GM12878 (cell line): Measurements from ENCODE around the gene LTBP2. TPM values are rescaled to one million over a fixed set of nuclear protein-coding genes. Genes with fewer than 3 reads are reported as not detected.

ENCODE experiments used
- ATAC-seq: fragments of 200-7000 bp; cut with Tn5 transposase; 3 replicates; pipeline ENCODE4 v1.9.1; 2020; ENCODE audit warnings: mild to moderate bottlenecking, moderate library complexity
- BruUV-seq: library from RNA; stranded (reverse); fragments of 400-500 nt; replicated peaks from 2 replicates; lab custom pipeline; 2021; lab: Mats Ljungman, UMichigan
- CTCF ChIA-PET: fragments of 300-600 bp; sonication (Branson Sonifier 250); formaldehyde crosslinking; extraction: SDS; loops from one replicate; lab custom pipeline; 2021; ENCODE audit warnings: inconsistent platforms; lab: Yijun Ruan, JAX
- POLR2A ChIA-PET: fragments of 350-600 bp; formaldehyde crosslinking; extraction: SDS; loops from one replicate; lab custom pipeline; 2021; ENCODE audit warnings: inconsistent platforms; lab: Charles Lee
- RAD21 ChIA-PET: fragments of 300-600 bp; sonication (Branson Sonifier 250); formaldehyde crosslinking; loops from one replicate; lab custom pipeline; 2023; ENCODE audit warnings: antibody characterized with exemption; ENCODE audit not compliant: unreplicated experiment; lab: Charles Lee
- SMC1A ChIA-PET: fragments of 300-600 bp; sonication (Branson Sonifier 250); formaldehyde crosslinking; loops from one replicate; lab custom pipeline; 2023; ENCODE audit not compliant: unreplicated experiment, uncharacterized antibody; lab: Charles Lee
- DNase-seq: peaks from one replicate; pipeline ENCODE4 v3.0.0-alpha.2; 2011; ENCODE audit warnings: low read depth, low spot score
- FAIRE-seq: peaks from 3 replicates; lab custom pipeline; 2011; peaks lifted over from hg19 to GRCh38; lab: Jason Lieb, UNC
- H2AFZ ChIP-seq: 2 replicates; pipeline ENCODE4 v1.6.0; 2011; ENCODE audit warnings: low read depth, low read length, control low read depth; ENCODE audit not compliant: control insufficient read depth
- H3K27ac ChIP-seq: 2 replicates; pipeline ENCODE4 v1.5.1; 2011; ENCODE audit warnings: control low read depth; ENCODE audit not compliant: control insufficient read depth, insufficient read depth
- H3K27me3 ChIP-seq, 2 experiments: replicated peaks in 1 of 2; 2 replicates each; pipeline versions ENCODE4 v1.6.0 to v1.6.1; 2011; ENCODE audit warnings: low read length in 1 of 2; ENCODE audit not compliant: control insufficient read depth in 2 of 2, insufficient read depth in 2 of 2
- H3K36me3 ChIP-seq, 2 experiments: 2 replicates each; pipeline ENCODE4 v1.5.1; 2011; ENCODE audit warnings: low read length in 1 of 2; ENCODE audit not compliant: control insufficient read depth in 2 of 2, insufficient read depth in 2 of 2
- H3K4me1 ChIP-seq: 2 replicates; pipeline ENCODE4 v1.6.1; 2011; ENCODE audit warnings: mild to moderate bottlenecking, low read length, moderate library complexity, mixed read lengths; ENCODE audit not compliant: control insufficient read depth, insufficient read depth
- H3K4me2 ChIP-seq: 2 replicates; pipeline ENCODE4 v1.6.0; 2011; ENCODE audit warnings: control low read depth; ENCODE audit not compliant: control insufficient read depth, insufficient read depth
- H3K4me3 ChIP-seq: fragments of 200-600 bp; sonication (generic); 2 replicates; pipeline ENCODE4 v1.5.1; 2016
- H3K79me2 ChIP-seq: 2 replicates; pipeline ENCODE4 v1.6.0; 2011; ENCODE audit warnings: low read length; ENCODE audit not compliant: control insufficient read depth, insufficient read depth
- H3K9ac ChIP-seq: 2 replicates; pipeline ENCODE4 v1.8.0; 2011; ENCODE audit warnings: low read length, control low read depth, mixed read lengths; ENCODE audit not compliant: control insufficient read depth, insufficient read depth
- H3K9me3 ChIP-seq: replicated peaks from 3 replicates; pipeline ENCODE4 v1.5.1; 2011; ENCODE audit warnings: mild to moderate bottlenecking, low read length; ENCODE audit not compliant: control insufficient read depth, insufficient read depth
- H4K20me1 ChIP-seq: 2 replicates; pipeline ENCODE4 v1.6.0; 2011; ENCODE audit not compliant: control insufficient read depth, insufficient read depth
- BMI1 ChIP-seq: fragments of 450-650 bp; IDR thresholded peaks from 2 replicates; pipeline ENCODE4 v1.6.1; 2016; ENCODE audit warnings: mild to moderate bottlenecking, moderate library complexity, borderline replicate concordance
- CBX3 ChIP-seq: fragments of 200-600 bp; sonication (generic); IDR thresholded peaks from 2 replicates; pipeline ENCODE4 v1.6.1; 2016; ENCODE audit warnings: low read depth, borderline replicate concordance
- KDM1A ChIP-seq: fragments of 200-600 bp; sonication (generic); IDR thresholded peaks from 2 replicates; pipeline ENCODE4 v1.6.1; 2016; ENCODE audit warnings: borderline replicate concordance
- MXI1 ChIP-seq: fragments of 150-350 bp; IDR thresholded peaks from 2 replicates; pipeline ENCODE4 v1.6.1; 2011; ENCODE audit warnings: low read depth, mild to moderate bottlenecking, inconsistent platforms, low read length, improper control_type of control experiment
- POLR2A ChIP-seq: IDR thresholded peaks from 2 replicates; pipeline ENCODE4 v1.6.1; 2011; ENCODE audit warnings: low read depth, mild to moderate bottlenecking, low read length
- RBBP5 ChIP-seq: fragments of 200-600 bp; sonication (generic); conservative IDR thresholded peaks from 2 replicates; pipeline ENCODE4 v1.6.1; 2016
- SIX5 ChIP-seq: IDR thresholded peaks from 2 replicates; pipeline ENCODE4 v1.6.1; 2011; ENCODE audit warnings: mild to moderate bottlenecking, low read depth, low read length, moderate library complexity; ENCODE audit not compliant: severe bottlenecking
- SMAD5 ChIP-seq: IDR thresholded peaks from 2 replicates; pipeline ENCODE4 v1.6.1; 2016; ENCODE audit warnings: antibody characterized with exemption, low read depth
- STAT1 ChIP-seq: fragments of 450-650 bp; conservative IDR thresholded peaks from 2 replicates; pipeline ENCODE4 v1.6.1; 2014; ENCODE audit warnings: antibody characterized with exemption, mild to moderate bottlenecking
- TCF3 ChIP-seq: IDR thresholded peaks from 2 replicates; pipeline ENCODE4 v1.6.1; 2012; ENCODE audit warnings: low read depth, mild to moderate bottlenecking, low read length, borderline replicate concordance; ENCODE audit not compliant: insufficient read depth
- WGBS: methylation state at CpG from one replicate; pipeline ENCODE4 v1.1.6; 2016; ENCODE audit warnings: low lambda C conversion rate; ENCODE audit not compliant: insufficient replicate concordance, insufficient coverage; ENCODE audit errors: missing lambda C conversion rate; 5-methylcytosine and 5-hydroxymethylcytosine counted together
- in situ Hi-C: fragments of 300-500 bp; cut with MboI; formaldehyde crosslinking; loops from 9 replicates; pipeline ENCODE4 v1.14.3; 2018; ENCODE audit warnings: mixed read lengths
- intact Hi-C: fragments of 100-400 bp; cut with micrococcal nuclease; formaldehyde crosslinking; loops from one replicate; pipeline ENCODE4 v1.14.2; 2022; ENCODE audit not compliant: unreplicated experiment
- polyA plus RNA-seq, 11 experiments: library from polyadenylated mRNA; depleted of rRNA in 4 of 11; unstranded in 6 of 11; stranded (reverse) in 5 of 11; fragments of >200 nt; fragmentation: Nextera tagmentation in 4 of 11; fragmentation: Illumina TruSeq in 1 of 11; extraction: Ambion mirVana in 4 of 11; extraction: Trizol in 1 of 11; gene quantifications; 1 replicate in 1 of 11; 2 replicates in 10 of 11; pipeline versions ENCODE4 v1.2.1 to v1.2.3, GENCODE V29; 2011 to 2016; ENCODE audit warnings: inconsistent platforms in 2 of 11, missing spikeins in 2 of 11, low read depth in 1 of 11
- total RNA-seq, 4 experiments: library from RNA; depleted of rRNA in 3 of 4; stranded (reverse); fragments of >200 nt in 3 of 4; fragmentation: Illumina TruSeq in 1 of 4; extraction: Trizol in 1 of 4; gene quantifications; 2 replicates each; pipeline versions ENCODE4 v1.2.1 to v1.2.3, GENCODE V29; 2013 to 2021
- TF ChIP-seq, protein P1 (sequence below): IDR thresholded peaks from 2 replicates; pipeline ENCODE4 v1.6.1; 2012; ENCODE audit warnings: mild to moderate bottlenecking, low read depth, low read length
- TF ChIP-seq, protein P2 (sequence below): IDR thresholded peaks from 2 replicates; pipeline ENCODE4 v1.6.1; 2012; ENCODE audit warnings: improper control_type of control experiment, low read depth, low read length; ENCODE audit not compliant: insufficient replicate concordance
- TF ChIP-seq, protein P3 (sequence below): fragments of 450-650 bp; conservative IDR thresholded peaks from 2 replicates; pipeline ENCODE4 v1.6.1; 2017; ENCODE audit warnings: mild to moderate bottlenecking, moderate library complexity

The LTBP2 gene
- total and polyA plus RNA-seq, 10 of the 15 experiments (the other 5 are each of a cell fraction or from before 2014, with no cell fraction given): 0.03 to 0.23 (median 0.06) TPM; not detected in 1

DNA sequence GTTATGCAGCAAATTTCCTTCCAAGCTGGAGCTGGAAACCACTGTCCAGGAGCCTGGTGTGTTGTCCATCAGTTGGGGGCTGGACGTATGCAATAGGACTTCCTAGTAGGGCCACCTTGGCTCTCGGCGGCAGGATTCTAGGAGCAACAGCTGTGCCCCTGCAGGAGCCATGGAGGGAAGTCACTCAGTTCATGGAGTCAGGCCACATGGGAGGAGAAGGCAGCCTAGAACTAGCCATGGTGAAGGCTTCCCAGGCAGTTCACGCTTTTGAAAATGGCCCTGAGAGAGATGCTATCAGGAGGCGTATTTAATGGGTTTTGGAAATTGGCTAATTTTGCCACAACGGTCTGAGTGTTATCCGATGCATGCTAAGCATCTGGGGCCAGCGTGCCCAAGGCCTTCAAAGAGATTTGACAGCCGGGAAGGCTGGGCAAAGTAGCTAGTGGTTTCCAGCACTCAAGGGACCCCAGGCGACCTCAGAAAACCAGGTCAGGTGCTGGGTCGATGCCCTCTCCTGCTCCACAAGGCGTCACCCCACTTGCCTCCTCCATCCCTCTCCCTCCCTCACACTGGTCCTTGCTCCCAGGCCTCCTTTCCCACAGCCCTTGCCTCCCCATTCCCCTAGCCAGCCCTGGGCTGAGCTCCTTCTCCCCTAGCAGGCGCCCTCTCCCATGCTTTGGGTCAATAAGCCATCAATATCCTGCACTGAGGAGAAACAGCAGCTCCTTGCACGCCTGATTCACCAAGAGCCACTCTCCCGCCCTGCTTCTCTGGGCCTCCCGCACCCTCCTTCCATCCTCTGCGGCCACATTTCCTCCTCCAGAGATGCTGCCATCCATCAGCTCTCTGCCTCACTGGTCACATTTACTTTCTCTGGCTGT is 155.1 kb downstream of the LTBP2 start:
- CTCF ChIA-PET: interaction anchor here (1.5 kb wide), 1 partner anchor 13 kb away, joined by 4 read pairs; no protein-coding TSS in a partner anchor
- DNase-seq: no peak
- TF ChIP-seq MXI1 (no peak), KDM1A (no peak), POLR2A (no peak), TCF3 (no peak), CBX3 (no peak), STAT1 (no peak), SIX5 (no peak), RBBP5 (no peak), SMAD5 (no peak), BMI1 (no peak)
- TF ChIP-seq, protein P1, sequence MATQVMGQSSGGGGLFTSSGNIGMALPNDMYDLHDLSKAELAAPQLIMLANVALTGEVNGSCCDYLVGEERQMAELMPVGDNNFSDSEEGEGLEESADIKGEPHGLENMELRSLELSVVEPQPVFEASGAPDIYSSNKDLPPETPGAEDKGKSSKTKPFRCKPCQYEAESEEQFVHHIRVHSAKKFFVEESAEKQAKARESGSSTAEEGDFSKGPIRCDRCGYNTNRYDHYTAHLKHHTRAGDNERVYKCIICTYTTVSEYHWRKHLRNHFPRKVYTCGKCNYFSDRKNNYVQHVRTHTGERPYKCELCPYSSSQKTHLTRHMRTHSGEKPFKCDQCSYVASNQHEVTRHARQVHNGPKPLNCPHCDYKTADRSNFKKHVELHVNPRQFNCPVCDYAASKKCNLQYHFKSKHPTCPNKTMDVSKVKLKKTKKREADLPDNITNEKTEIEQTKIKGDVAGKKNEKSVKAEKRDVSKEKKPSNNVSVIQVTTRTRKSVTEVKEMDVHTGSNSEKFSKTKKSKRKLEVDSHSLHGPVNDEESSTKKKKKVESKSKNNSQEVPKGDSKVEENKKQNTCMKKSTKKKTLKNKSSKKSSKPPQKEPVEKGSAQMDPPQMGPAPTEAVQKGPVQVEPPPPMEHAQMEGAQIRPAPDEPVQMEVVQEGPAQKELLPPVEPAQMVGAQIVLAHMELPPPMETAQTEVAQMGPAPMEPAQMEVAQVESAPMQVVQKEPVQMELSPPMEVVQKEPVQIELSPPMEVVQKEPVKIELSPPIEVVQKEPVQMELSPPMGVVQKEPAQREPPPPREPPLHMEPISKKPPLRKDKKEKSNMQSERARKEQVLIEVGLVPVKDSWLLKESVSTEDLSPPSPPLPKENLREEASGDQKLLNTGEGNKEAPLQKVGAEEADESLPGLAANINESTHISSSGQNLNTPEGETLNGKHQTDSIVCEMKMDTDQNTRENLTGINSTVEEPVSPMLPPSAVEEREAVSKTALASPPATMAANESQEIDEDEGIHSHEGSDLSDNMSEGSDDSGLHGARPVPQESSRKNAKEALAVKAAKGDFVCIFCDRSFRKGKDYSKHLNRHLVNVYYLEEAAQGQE: no peak
- TF ChIP-seq, protein P2, sequence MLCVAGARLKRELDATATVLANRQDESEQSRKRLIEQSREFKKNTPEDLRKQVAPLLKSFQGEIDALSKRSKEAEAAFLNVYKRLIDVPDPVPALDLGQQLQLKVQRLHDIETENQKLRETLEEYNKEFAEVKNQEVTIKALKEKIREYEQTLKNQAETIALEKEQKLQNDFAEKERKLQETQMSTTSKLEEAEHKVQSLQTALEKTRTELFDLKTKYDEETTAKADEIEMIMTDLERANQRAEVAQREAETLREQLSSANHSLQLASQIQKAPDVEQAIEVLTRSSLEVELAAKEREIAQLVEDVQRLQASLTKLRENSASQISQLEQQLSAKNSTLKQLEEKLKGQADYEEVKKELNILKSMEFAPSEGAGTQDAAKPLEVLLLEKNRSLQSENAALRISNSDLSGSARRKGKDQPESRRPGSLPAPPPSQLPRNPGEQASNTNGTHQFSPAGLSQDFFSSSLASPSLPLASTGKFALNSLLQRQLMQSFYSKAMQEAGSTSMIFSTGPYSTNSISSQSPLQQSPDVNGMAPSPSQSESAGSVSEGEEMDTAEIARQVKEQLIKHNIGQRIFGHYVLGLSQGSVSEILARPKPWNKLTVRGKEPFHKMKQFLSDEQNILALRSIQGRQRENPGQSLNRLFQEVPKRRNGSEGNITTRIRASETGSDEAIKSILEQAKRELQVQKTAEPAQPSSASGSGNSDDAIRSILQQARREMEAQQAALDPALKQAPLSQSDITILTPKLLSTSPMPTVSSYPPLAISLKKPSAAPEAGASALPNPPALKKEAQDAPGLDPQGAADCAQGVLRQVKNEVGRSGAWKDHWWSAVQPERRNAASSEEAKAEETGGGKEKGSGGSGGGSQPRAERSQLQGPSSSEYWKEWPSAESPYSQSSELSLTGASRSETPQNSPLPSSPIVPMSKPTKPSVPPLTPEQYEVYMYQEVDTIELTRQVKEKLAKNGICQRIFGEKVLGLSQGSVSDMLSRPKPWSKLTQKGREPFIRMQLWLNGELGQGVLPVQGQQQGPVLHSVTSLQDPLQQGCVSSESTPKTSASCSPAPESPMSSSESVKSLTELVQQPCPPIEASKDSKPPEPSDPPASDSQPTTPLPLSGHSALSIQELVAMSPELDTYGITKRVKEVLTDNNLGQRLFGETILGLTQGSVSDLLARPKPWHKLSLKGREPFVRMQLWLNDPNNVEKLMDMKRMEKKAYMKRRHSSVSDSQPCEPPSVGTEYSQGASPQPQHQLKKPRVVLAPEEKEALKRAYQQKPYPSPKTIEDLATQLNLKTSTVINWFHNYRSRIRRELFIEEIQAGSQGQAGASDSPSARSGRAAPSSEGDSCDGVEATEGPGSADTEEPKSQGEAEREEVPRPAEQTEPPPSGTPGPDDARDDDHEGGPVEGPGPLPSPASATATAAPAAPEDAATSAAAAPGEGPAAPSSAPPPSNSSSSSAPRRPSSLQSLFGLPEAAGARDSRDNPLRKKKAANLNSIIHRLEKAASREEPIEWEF: no peak
- TF ChIP-seq, protein P3, sequence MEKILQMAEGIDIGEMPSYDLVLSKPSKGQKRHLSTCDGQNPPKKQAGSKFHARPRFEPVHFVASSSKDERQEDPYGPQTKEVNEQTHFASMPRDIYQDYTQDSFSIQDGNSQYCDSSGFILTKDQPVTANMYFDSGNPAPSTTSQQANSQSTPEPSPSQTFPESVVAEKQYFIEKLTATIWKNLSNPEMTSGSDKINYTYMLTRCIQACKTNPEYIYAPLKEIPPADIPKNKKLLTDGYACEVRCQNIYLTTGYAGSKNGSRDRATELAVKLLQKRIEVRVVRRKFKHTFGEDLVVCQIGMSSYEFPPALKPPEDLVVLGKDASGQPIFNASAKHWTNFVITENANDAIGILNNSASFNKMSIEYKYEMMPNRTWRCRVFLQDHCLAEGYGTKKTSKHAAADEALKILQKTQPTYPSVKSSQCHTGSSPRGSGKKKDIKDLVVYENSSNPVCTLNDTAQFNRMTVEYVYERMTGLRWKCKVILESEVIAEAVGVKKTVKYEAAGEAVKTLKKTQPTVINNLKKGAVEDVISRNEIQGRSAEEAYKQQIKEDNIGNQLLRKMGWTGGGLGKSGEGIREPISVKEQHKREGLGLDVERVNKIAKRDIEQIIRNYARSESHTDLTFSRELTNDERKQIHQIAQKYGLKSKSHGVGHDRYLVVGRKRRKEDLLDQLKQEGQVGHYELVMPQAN: no peak

More for the DNA sequence above, 155.1 kb downstream of the LTBP2 start:
- 43% methylated on average over 17 of the region's 17 CpGs for WGBS
- Histone ChIP-seq H3K27ac (no peak overlapping the region), H3K9me3 (no peaks in the 10 kb centered on the region), H2AFZ (no peak overlapping the region), H3K4me3 (no peak overlapping the region), H4K20me1 (no peaks in the 10 kb centered on the region), H3K36me3 (no peaks in the 10 kb centered on the region), H3K27me3 (no peaks in the 10 kb centered on the region; a peak in 1 of 4 replicates), H3K9ac (no peak overlapping the region), H3K4me2 (no peak overlapping the region), H3K79me2 (no peaks in the 10 kb centered on the region), H3K4me1 (no peaks in the 10 kb centered on the region)
- ChIA-PET SMC1A (interaction anchor here (0.7 to 1.6 kb wide), 2 partner anchors 14 to 274 kb away, joined by 3 to 4 read pairs; no protein-coding TSS in a partner anchor), POLR2A (no interaction called here), RAD21 (no interaction called here)
- intact Hi-C loops (no loop called here), in situ Hi-C loops (no loop called here)
- ATAC-seq (no peak), FAIRE-seq (no peak)
- no TSS peak for BruUV-seq
